CD14-positive monocyte (primary cell): ENCODE measurements around the gene RNF213. TPM values are rescaled to one million over a fixed set of nuclear protein-coding genes. Genes with fewer than 3 reads are reported as not detected.

ENCODE experiments used
- DNase-seq, 3 donors: peaks; one replicate each; pipeline ENCODE4 v3.0.0-alpha.2; 2011 to 2022
- H2AFZ ChIP-seq: 2 replicates; pipeline ENCODE4 v1.6.0; 2012; ENCODE audit warnings: mild to moderate bottlenecking, low read depth, low read length, inconsistent platforms; ENCODE audit not compliant: insufficient read depth, poor library complexity, severe bottlenecking
- H3K27ac ChIP-seq, 2 donors: 1 replicate in 1 of 2; 2 replicates in 1 of 2; pipeline ENCODE4 v1.5.1; 2012 to 2013; ENCODE audit warnings: low read length in 2 of 2, control low read depth in 1 of 2, inconsistent platforms in 1 of 2, low read depth in 1 of 2, mild to moderate bottlenecking in 1 of 2
- H3K27me3 ChIP-seq, 2 donors: one replicate each; pipeline versions ENCODE4 v1.6.0 to v1.6.1; 2011 to 2013; ENCODE audit warnings: low read length in 2 of 2; ENCODE audit not compliant: control insufficient read depth in 2 of 2, insufficient read depth in 2 of 2
- H3K36me3 ChIP-seq, 2 donors: replicated peaks in 1 of 2; 1 replicate in 1 of 2; 2 replicates in 1 of 2; pipeline versions ENCODE4 v1.5.1 to v1.6.1; 2012 to 2013; ENCODE audit warnings: low read length in 2 of 2, control low read depth in 1 of 2, inconsistent platforms in 1 of 2, mild to moderate bottlenecking in 1 of 2; ENCODE audit not compliant: insufficient read depth in 2 of 2, control insufficient read depth in 1 of 2
- H3K4me1 ChIP-seq, 2 donors: 1 replicate in 1 of 2; 2 replicates in 1 of 2; pipeline versions ENCODE4 v1.5.1 to v1.6.1; 2012 to 2013; ENCODE audit warnings: low read length in 2 of 2, control low read depth in 1 of 2, inconsistent platforms in 1 of 2, mild to moderate bottlenecking in 1 of 2, moderate library complexity in 1 of 2; ENCODE audit not compliant: insufficient read depth in 2 of 2, control insufficient read depth in 1 of 2
- H3K4me2 ChIP-seq: replicated peaks from 2 replicates; pipeline ENCODE3; 2012; ENCODE audit warnings: low read length, moderate library complexity, mild to moderate bottlenecking; ENCODE audit not compliant: poor library complexity, severe bottlenecking; ENCODE audit errors: extremely low read depth
- H3K4me3 ChIP-seq, 3 experiments: fragments of 200-600 bp in 1 of 3; sonication (generic) in 1 of 3; replicated peaks in 1 of 3; 1 replicate in 2 of 3; 2 replicates in 1 of 3; pipeline ENCODE4 v1.5.1; 2011 to 2013; ENCODE audit warnings: low read length in 3 of 3, mild to moderate bottlenecking in 3 of 3, control low read depth in 2 of 3, low read depth in 2 of 3, inconsistent platforms in 1 of 3, moderate library complexity in 1 of 3
- H3K79me2 ChIP-seq: 2 replicates; pipeline ENCODE4 v1.6.0; 2012; ENCODE audit warnings: mild to moderate bottlenecking, control low read depth, inconsistent platforms, low read length, moderate library complexity; ENCODE audit not compliant: insufficient read depth
- H3K9ac ChIP-seq: 2 replicates; pipeline ENCODE4 v1.6.0; 2017; ENCODE audit warnings: low read length, mild to moderate bottlenecking; ENCODE audit not compliant: insufficient read depth, poor library complexity, severe bottlenecking
- H3K9me3 ChIP-seq, 2 donors: replicated peaks in 1 of 2; 1 replicate in 1 of 2; 2 replicates in 1 of 2; pipeline versions ENCODE4 v1.5.1 to v1.6.1; 2012 to 2013; ENCODE audit warnings: low read length in 2 of 2, control low read depth in 1 of 2; ENCODE audit not compliant: control insufficient read depth in 1 of 2, insufficient read depth in 1 of 2
- H4K20me1 ChIP-seq: 2 replicates; pipeline ENCODE4 v1.6.0; 2012; ENCODE audit warnings: mild to moderate bottlenecking, low read length, control low read depth, moderate library complexity; ENCODE audit not compliant: insufficient read depth
- H3K27ac Mint-ChIP-seq, 7 donors: one replicate each; pipeline ENCODE4 v1.8.0; 2020; ENCODE audit warnings: mild to moderate bottlenecking in 7 of 7, mixed read lengths in 7 of 7, moderate library complexity in 6 of 7, inconsistent platforms in 2 of 7
- H3K27me3 Mint-ChIP-seq, 3 donors: one replicate each; pipeline ENCODE4 v1.8.0; 2021 to 2022; ENCODE audit warnings: low read depth in 3 of 3, mild to moderate bottlenecking in 3 of 3, mixed read lengths in 3 of 3, moderate library complexity in 3 of 3, inconsistent platforms in 1 of 3
- H3K36me3 Mint-ChIP-seq, 2 donors: one replicate each; pipeline ENCODE4 v1.8.0; 2020; ENCODE audit warnings: mixed read lengths in 2 of 2, inconsistent platforms in 1 of 2, mild to moderate bottlenecking in 1 of 2
- H3K4me1 Mint-ChIP-seq: one replicate; pipeline ENCODE4 v1.8.0; 2020; ENCODE audit warnings: mild to moderate bottlenecking, mixed read lengths
- H3K4me3 Mint-ChIP-seq, 2 donors: one replicate each; pipeline ENCODE4 v1.8.0; 2020; ENCODE audit warnings: mild to moderate bottlenecking in 2 of 2, mixed read lengths in 2 of 2, moderate library complexity in 1 of 2
- H3K9me3 Mint-ChIP-seq, 7 donors: one replicate each; pipeline ENCODE4 v1.8.0; 2020 to 2022; ENCODE audit warnings: mixed read lengths in 7 of 7, mild to moderate bottlenecking in 6 of 7, moderate library complexity in 6 of 7, inconsistent platforms in 2 of 7
- CTCF ChIP-seq: fragments of 200-600 bp; IDR thresholded peaks from one replicate; pipeline ENCODE4 v1.8.0; 2022; ENCODE audit warnings: antibody characterized with exemption, mild to moderate bottlenecking
- WGBS: methylation state at CpG from one replicate; pipeline ENCODE4 v1.1.5; 2013; ENCODE audit warnings: missing lambda C conversion rate; ENCODE audit not compliant: insufficient coverage; 5-methylcytosine and 5-hydroxymethylcytosine counted together
- intact Hi-C, 2 donors: fragments of 100-400 bp; cut with micrococcal nuclease; formaldehyde crosslinking; loops; one replicate each; pipeline versions ENCODE4 v1.15.0 to v1.15.1; 2023
- polyA plus RNA-seq, 3 donors: library from polyadenylated mRNA; depleted of rRNA in 1 of 3; unstranded in 2 of 3; stranded (reverse) in 1 of 3; fragments of 300-500 nt in 2 of 3; fragments of >200 nt in 1 of 3; fragmentation: Illumina TruSeq in 2 of 3; gene quantifications; 1 replicate in 2 of 3; 2 replicates in 1 of 3; pipeline ENCODE4 v1.2.3, GENCODE V29; 2012 to 2021

Gene RNF213
- polyA plus RNA-seq, 3 donors = 10.3 to 196 (median 18.1) TPM

GRCh38 chr17:80367503-80367902, 106.9 kb downstream of the RNF213 start:
- no peak for TF ChIP-seq CTCF
- no peak overlapping the region for H3K27ac ChIP-seq

GRCh38 chr17:80371196-80371595, 110.5 kb downstream of the RNF213 start:
- Mint-ChIP-seq H3K27me3 (no peaks in the 10 kb centered on the region), H3K4me1 (no peaks in the 10 kb centered on the region), H3K9me3 (no peaks in the 10 kb centered on the region), H3K36me3 (peaks cover 93 to 99% of the 10 kb centered on the region in 2 donors), H3K4me3 (no peak overlapping the region), H3K27ac (no peak overlapping the region)
- Histone ChIP-seq H3K4me3 (no peak overlapping the region), H3K36me3 (peaks cover 97 to 100% of the 10 kb centered on the region in 2 donors), H3K9me3 (no peaks in the 10 kb centered on the region), H3K4me2 (no peak overlapping the region), H3K9ac (no peak overlapping the region), H3K27me3 (no peaks in the 10 kb centered on the region), H3K4me1 (no peaks in the 10 kb centered on the region), H2AFZ (no peak overlapping the region), H4K20me1 (peaks cover 74% of the 10 kb centered on the region), H3K79me2 (no peaks in the 10 kb centered on the region), H3K27ac (no peak overlapping the region)
- intact Hi-C loops = no loop called here
- WGBS = 94% methylated on average over 4 of the region's 5 CpGs
- no peak for DNase-seq
- TF ChIP-seq CTCF = no peak

More at GRCh38 chr17:80367503-80367902, 106.9 kb downstream of the RNF213 start:
- no peaks in the 10 kb centered on the region for H3K9me3 Mint-ChIP-seq
- H3K27ac Mint-ChIP-seq = no peak overlapping the region
- no peaks in the 10 kb centered on the region for H3K27me3 Mint-ChIP-seq
- intact Hi-C loops = loop anchor here in 1 of 2 donors (10.0 kb wide), 1 partner anchor 173 kb away; no protein-coding TSS in a partner anchor
- H3K4me3 ChIP-seq = no peak overlapping the region
- WGBS = 99% methylated on average over 12 of the region's 17 CpGs
- no peak for DNase-seq
- H3K36me3 ChIP-seq = peaks cover 99 to 100% of the 10 kb centered on the region in 2 donors
- H3K4me1 ChIP-seq = no peaks in the 10 kb centered on the region
- H3K4me3 Mint-ChIP-seq = no peak overlapping the region
- no peaks in the 10 kb centered on the region for H3K79me2 ChIP-seq
- H2AFZ ChIP-seq = no peak overlapping the region
- no peaks in the 10 kb centered on the region for H3K9me3 ChIP-seq
- H4K20me1 ChIP-seq = peaks cover 81% of the 10 kb centered on the region
- no peak overlapping the region for H3K4me2 ChIP-seq
- H3K36me3 Mint-ChIP-seq = peaks cover 94 to 99% of the 10 kb centered on the region in 2 donors
- H3K4me1 Mint-ChIP-seq = no peaks in the 10 kb centered on the region
- no peaks in the 10 kb centered on the region for H3K27me3 ChIP-seq
- H3K9ac ChIP-seq = no peak overlapping the region
